NCI-H510A treated with DMSO at 0.1 percent for 48 hours (cell line): Measurements from ENCODE around the gene SQOR.

Experiments used
- DNase-seq: peaks from one replicate; lab custom pipeline; 2025; lab: John Stamatoyannopoulos, UW

SQOR gene

DNA sequence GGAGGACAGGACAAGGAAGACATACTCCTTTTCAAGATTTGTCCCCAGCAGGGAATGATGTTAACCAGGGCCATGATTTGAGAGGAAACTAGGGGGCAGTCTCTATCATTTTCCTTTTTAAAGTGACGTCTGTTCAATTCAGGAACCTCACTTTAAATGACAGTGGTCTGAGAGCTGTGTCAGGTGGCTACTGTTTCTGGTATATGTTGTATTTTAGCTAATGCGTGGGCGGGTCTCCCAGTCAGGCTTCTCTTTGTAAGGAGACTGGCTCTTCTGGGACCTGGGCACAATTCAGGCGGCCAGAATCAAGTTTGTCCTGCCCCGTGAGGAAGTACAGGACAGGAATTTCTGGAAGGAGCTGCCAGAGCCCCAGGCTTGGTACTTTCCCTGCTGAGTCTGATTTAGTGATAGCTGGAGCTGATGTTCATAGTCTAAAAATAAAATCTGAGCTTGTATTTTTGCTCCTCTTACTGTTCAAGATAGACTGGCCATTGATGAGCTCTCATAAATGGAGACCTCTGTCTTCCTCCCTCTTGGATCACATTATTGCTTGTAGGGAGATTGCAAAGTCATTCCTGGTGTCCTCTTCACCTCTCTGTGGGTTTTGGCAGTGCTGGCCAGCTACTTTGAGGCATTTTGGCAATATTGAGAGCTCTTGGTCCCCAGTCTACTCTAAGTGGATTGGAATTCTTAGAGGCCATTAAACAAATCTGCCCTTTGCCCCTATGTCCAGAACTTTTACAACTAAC is 25.6 kb downstream of the SQOR start:
- no peak for DNase-seq

DNA sequence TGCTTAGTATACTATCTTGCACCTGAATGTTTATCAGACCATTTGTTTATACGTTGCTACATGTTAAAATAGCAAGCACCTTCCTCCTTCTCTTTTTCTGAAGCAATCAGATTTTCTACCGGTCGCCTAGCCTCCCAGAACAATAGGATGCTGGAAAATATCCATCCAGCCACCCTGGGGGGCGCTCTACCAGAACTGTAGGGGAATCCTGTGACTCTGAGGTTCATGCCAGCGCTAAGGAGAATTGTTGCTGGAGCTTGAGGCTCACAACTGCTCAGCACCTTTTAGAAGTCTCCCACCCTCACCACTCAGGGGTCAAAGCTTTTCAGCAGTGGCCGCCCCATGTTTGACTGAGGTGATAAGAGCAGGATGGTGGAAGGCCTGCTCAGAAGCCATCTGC is 27.5 kb downstream of the SQOR start:
- no peak for DNase-seq

DNA sequence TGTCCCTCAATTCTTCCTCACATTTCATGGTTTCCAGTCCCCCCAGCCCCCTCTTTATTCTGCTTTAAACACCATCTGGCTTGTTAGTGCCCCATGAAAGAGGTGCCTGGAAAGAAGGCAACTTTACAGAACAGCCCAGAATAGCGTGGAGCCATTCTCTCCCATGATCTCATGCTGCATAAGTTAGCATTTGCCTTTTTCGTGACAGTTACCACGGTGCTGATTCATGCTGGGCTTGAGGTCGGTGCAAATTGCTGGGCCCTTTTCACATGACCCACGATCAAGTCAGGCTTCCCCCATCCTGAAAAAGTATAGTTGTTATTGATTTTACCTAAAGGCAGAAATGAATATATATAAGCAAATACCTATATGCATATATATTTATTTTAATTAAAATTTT is 29.6 kb downstream of the SQOR start:
- DNase-seq, result no peak

DNA sequence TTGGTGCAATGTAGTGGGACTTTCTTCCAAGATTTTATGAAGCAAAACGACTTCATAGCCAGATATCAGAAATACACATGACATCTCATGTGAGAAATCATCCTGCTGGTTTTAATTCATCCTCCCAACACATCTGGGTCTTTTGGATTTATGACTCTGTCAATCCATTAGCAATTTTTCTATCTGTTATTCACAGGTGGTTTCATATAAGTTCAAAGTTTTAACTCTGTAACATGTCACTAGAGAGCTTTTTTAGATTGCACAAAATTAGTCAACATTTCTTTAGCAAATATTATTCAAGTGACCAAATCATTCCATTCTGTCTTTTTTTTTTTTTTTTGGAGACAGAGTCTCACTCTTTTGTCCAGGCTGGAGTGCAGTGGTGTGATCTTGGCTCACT is 30.4 kb downstream of the SQOR start:
- DNase-seq, result no peak

DNA sequence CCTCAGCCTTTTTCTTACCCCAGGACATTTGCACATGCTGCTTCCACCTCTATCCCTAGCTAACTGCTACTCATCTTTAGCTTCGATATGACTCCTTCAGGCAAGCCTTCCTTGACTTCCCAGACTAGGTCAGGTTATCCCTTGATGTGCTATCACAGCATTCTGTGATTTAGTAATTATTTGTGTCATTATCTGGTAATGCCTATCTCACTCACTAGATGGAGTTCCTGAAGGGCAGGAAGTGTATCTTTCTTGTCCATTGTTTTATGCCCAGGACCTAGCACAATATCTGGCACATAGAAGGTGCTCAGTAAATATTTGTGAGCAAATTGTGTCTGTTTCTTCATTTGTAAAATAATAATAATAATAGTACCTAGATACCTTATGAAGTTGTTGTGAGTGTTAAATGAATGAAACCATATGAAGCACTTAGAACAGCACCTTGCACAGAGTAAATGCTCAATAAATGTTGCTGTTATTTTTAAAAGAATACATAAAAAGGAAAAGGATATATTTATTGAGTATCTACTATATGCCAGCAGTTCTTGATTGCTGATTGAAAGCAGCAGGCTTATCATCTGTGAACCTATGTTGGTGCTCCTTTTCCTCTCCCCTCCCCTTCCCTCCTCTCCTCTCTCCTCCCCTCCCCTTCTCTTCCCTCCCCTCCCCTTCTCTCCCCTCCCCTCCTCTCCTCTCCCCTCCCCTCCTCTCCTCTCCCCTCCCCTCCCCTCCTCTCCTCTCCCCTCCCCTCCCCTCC is 31.5 kb downstream of the SQOR start:
- no peak for DNase-seq

DNA sequence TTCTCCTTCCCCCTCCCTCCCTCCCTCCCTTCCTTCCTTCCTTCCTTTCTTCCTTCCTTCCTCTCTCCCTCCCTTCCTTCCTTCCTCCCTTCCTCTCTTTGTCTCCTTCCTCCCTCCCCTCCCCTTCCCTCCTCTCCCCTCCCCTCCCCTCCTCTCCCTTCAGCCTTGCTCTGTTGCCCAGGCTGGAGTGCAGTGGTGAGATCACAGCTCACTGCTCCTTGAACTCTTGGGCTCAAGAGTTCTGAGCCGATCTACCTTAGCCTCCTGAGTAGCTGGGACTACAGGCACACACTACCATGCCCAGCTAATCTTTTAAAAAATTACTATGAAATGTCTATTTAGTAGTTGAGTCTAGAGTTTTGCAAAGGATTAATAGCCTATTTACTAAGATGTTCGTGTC is 32.2 kb downstream of the SQOR start:
- no peak for DNase-seq

DNA sequence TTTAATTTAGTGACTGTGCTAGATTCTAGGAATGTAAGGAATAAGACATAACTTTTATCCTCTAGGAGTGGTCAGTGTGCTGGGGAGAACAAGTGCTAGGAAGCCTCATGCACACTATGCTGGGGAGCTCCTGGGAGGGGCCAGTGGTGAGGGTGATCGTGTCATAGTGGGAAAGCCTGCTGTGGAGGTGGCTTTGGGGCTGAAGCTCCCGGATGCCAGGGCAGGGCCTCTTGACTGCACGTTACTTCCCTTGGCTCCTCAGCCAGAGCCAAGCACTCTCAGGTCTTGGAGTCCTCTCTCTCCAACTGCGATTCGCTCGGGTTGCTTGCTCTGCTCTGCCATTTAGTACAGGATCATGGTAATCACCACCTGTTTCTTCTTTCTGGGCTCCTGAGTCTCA is 33.6 kb downstream of the SQOR start:
- DNase-seq, result no peak

DNA sequence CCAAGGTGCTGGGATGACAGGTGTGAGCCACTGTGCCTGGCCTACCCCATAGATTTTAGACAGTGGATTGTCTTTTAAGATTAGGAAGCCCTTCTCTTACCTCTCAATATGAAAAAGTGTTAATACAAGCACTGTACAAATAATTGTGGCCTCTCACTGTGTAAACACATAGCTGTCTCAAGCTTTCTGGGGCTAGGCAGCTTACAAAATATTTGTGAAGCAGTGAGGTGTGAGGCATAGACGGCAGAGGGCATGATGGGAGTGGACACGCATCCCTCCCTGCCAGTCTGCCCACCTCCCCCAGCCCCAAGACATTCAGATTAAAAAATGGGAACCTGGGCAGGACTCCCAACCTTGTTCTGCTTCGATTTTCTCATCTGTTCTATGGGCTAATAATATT is 34.6 kb downstream of the SQOR start:
- no peak for DNase-seq

DNA sequence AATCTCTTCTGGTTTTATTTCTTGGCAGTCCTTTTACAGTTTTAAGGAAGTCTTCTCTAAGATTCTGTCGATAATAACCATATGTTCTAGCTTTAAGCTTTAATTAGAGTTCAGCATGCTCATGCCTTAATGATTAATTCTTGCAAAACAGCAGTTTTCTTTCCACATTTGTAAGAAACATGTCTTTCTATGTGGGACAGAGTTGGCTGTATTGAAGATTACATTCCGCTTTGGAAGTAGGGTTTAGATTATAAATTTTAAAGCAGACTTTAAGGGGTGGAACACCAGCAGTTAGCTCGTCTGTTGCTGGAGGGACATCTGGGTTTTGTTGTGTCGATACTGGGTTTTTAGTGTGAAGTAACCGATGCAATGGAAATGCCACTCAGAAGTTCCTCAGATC is 35.3 kb downstream of the SQOR start:
- DNase-seq, result no peak

DNA sequence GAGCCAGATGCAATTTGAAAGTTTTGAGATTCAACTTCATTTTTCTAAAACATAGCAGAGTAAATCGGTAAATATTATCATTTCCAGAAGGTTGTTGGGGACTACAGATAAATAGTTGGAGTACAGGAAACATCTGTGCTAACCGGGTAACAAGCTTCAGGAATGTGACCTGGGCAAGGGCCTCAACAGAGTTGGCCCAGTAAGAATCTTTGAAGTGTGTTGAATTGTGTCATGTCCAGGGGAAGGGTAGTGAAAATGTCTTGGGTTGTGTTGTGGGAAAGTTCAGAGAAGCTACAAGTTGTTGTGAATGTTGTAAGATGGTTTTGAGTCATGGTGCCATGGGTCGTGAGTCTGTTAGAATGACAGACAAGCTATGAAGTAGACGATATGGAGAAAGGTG is 35.7 kb downstream of the SQOR start:
- no peak for DNase-seq

DNA sequence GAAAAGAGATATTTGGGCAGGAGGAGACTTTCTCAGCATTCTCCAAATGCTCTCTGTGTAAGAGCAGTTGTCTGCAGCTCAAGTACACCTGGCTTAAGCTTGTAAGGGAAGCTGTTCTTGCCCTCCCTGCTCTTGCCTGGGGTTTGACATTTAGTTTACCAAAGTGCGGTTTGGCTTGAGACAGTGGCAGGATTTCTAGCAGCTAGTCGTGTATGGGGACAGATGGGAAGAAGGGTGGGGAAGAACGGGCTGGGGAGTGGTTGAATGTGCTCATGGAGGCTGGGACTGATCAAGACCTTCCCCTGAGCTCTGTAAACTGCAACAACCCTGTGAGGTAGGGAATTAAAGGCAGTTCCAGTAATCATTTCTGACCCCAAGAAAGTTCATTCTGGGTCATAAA is 39.8 kb downstream of the SQOR start:
- no peak for DNase-seq

DNA sequence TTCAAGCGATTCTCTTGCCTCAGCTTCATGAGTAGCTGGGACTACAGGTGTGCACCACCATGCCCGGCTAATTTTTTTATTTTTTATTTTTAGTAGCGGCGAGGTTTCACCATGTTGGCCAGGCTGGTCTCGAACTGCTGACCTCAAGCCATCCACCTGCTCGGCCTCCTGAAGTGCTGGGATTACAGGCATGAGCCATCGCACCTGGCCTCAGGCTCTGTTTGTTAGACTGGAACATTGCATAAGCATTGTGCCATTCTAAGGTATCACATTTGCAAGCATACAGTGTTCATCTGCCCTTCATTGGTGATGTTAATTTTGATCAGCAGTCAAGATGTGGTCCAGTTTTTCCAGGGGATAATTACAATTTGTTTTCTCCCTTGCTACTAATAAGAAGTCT is 43.0 kb downstream of the SQOR start:
- DNase-seq, result no peak

DNA sequence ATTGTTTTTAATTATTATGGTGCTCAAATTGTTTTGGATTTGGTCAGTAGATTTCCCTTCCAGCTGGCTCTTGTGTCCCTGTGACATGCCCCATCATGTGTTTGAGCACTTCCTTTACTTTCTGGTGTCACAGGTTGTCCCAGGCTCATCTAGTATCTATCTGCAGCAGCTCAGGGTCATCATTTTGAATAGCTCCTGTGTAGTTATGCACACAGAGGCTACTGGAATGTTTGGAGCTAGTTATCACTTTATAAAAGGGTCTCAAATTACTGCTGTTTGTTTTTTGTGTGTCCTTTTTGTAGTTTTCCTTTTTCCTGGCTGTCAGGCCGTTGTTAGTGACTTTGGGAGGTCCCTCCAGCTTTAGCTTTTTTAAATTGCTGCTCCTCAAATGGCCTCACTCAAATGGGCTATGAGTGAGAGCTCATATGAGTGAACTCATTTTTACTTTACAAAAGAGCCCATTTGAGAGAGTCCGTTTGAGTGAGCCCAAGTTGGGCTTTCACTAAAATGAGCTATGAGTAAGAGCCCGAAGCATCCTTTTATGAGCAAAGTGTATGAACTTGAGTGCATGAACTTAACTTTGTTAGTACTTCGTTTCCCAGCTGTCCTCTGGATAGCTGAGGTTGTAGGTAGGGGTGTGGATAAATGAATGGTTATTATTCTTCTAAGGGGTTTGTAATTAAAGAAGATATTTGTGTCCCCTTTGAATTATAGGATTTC is 43.8 kb downstream of the SQOR start:
- no peak for DNase-seq

DNA sequence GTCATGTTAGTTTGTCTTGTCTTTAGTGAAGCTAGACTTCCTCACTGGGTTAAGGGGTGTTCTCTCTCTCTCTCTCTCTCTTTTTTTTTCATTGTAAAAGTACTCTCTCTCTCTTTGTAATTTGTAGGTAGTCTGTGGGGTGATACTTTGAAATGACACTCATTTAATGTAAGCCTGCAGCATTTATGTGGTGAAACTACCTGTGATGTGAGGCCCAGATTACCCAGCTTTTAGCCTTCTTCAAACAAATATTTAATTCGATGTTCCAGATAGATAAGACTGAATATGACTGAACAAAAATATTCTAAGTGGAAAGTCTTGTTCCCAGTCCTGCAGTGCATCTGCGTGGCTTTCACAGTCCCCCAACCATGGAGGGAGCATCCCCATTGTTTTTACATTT is 49.7 kb downstream of the SQOR start:
- no peak for DNase-seq

DNA sequence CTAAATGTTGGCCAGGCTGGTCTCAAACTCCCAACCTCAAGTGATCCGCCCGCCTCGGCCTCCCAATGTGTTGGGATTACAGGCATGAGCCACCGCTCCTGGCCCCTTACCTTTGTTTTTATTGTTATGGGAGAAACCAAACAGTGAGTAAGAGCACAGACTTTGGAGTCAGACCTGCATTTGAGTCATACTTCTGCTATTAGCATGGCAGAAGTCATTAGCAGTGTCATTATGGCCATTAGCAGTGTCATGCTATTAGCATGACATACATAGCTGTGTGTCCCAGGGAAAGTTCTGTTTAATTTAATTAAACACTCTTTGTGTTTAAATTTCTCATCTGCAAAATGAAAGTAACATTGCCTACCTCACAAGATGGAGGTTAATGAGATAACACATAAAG is 54.8 kb downstream of the SQOR start:
- DNase-seq, result no peak

DNA sequence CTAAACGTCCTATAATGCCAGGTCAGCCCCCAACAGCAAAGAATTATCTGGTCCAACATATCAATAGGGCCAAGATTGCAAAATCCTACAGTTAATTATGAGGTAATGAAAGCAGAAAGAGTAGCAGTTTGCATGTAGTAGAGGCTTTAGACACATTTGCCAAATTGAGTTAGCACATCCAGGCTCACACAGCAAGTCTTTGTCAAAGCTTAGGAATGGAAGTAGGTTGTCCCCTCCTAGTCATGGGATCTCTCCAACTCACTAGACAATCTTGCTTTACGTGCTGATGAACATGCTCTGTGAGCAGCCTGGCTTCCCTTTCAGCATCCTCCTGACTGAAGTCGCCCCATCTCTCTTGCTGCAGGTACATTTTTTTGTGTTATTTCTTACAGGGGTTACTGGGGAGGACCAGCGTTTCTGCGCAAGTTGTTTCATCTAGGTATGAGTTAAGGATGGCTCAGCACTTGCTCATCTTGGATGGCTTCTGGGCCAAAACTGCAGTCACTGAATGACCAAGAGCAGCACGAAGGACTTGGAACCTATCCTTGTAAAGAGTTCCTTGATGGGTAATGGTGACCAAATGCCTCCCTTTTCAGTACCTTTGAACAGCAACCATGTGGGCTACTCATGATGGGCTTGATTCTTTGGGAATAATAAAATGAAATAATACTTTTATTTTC is 55.9 kb downstream of the SQOR start:
- no peak for DNase-seq

DNA sequence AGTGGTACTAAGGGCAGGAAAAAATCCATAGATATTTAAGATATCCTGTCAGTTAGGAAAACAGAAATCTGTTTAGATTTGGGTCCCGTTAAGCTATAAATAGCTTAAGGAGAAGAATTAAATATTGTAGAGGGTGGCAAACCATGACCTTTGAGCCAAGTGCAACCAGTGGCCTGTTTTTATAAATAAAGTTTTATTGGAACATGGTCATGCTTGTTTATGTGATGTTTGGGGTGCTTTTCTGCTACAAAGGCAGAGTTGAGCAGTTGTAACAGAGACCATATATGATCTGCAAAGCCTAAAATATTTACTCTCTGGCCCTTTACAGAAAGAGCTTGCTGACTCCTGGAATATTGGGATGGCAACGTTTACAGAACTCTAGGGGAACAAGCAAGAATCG is 66.3 kb downstream of the SQOR start:
- DNase-seq, result no peak

DNA sequence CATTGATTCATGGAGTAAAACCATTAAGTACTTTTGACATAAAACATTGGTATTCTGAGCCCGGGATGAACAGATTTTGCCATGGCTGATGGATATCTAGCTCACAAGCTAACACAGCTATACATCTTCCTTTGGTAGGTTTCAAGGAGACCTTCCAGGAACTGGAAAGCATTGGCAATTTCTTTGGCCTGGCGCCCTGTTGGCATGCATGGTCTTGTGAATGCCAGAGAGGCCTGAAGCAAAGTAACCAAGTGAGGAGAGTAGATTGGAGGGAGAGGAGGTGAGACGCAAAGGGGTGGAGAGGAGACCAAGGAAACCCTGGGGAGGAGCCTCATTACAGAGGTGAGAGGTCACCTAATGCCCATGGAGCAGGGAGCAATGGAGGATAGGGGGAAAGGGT is 67.2 kb downstream of the SQOR start:
- no peak for DNase-seq

DNA sequence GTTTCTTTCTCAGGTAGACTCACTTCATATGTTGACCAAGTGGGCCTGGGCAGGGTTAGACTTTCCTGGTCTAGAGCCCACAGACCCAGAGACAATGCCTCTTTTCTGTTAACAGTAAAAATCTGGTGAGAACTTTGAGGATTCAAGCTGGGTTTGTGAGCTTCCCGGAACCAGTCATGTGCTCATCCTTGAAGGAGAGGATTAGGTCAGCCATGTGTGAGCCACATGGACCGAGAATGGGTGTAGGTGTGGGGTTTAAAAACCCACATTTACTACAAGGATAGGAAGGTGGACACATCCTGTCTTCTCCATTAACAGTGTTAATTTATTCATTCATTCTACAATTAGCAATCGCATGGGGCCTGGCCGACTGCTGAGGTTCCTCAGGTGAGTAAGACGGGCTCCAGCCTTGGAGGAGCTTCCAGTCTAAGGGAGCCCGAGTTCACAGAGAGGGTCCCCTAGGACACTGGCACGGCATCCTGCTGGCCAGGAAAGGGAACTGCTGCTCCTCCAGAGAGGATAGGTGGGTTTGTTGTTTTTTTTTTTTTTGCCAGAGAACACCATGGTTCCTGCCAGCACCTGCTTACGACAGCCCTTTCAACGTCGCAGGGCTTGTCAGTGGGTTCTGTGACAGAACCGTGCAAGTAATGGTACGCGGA is 69.0 kb downstream of the SQOR start:
- DNase-seq, result no peak

DNA sequence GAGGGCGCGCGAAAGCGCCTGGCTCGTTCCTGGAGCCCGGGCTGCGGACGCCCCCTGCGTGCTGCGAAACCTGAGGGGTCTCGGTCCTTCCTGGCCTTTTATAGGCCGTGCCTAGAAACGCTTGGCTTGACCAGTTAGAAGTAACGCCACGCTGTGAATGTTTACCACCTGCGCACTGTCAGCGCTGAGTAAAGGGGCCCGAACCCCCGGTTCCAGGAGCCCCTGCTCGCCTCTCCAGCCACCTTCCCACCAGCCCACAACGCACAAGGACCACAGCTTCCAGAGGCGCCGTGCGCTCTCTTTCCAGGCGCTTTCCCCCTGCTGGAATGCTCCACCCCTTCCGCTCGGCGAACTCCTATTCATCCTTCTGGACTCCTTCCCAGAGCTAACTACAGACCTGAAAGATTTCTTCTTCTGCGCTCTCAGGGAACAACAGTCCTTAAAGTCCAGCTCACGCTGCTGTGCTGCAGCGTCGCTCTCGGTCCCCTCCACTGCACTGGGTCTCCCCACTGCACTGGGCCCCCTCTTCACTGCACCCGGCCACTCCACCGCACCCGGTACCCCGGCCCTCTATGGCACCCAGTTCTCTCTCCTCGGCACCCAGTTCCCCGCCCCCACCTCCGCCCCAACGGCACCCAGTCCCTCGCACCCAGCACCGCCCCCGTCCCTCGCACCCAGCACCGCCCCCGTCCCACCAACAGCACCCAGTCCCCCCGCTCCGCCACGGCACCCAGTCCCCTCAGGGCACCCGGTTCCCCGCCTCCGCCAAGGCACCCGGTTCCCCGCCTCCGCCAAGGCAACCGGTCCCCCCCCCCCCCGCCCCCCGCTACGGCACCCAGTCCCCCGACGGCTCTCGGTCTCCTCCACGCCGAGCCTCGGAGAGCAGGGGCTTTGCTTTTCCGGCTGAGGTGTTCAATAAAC is 69.8 kb downstream of the SQOR start:
- DNase-seq, result no peak
